Neuronal stem cell (in vitro differentiated cells): Measurements from ENCODE around the gene ZNF784.
A peak's percentile ranks its signal among the peaks of the same experiment; 100 is the strongest.

Experiments
- DNase-seq: peaks from one replicate; pipeline ENCODE4 v3.0.0-alpha.2; 2013; ENCODE audit warnings: low spot score
- H2AFZ ChIP-seq: one replicate; pipeline ENCODE4 v1.6.1; 2013; ENCODE audit warnings: mild to moderate bottlenecking, low read length, inconsistent platforms
- H2AK5ac ChIP-seq: 2 replicates; pipeline ENCODE4 v1.6.1; 2013; ENCODE audit warnings: low read depth, mild to moderate bottlenecking, inconsistent platforms, low read length, moderate library complexity, mixed read lengths
- H2BK120ac ChIP-seq: 2 replicates; pipeline ENCODE4 v1.6.1; 2013; ENCODE audit warnings: low read depth, mild to moderate bottlenecking, inconsistent platforms, low read length, moderate library complexity, mixed read lengths
- H2BK12ac ChIP-seq: one replicate; pipeline ENCODE4 v1.6.1; 2013; ENCODE audit warnings: low read length, inconsistent platforms
- H2BK15ac ChIP-seq: 2 replicates; pipeline ENCODE4 v1.6.1; 2013; ENCODE audit warnings: mild to moderate bottlenecking, low read length, inconsistent platforms, mixed read lengths
- H2BK5ac ChIP-seq: one replicate; pipeline ENCODE4 v1.6.1; 2013; ENCODE audit warnings: inconsistent platforms, mild to moderate bottlenecking, low read length, moderate library complexity
- H3K14ac ChIP-seq: one replicate; pipeline ENCODE4 v1.6.1; 2013; ENCODE audit warnings: low read length, inconsistent platforms
- H3K18ac ChIP-seq: 2 replicates; pipeline ENCODE4 v1.6.1; 2013; ENCODE audit warnings: low read length, inconsistent platforms
- H3K23ac ChIP-seq: 2 replicates; pipeline ENCODE4 v1.6.1; 2013; ENCODE audit warnings: low read depth, mild to moderate bottlenecking, mixed read lengths, low read length, inconsistent platforms; ENCODE audit not compliant: poor library complexity
- H3K27ac ChIP-seq: replicated peaks from 3 replicates; pipeline ENCODE4 v1.5.1; 2013; ENCODE audit warnings: low read length, inconsistent platforms
- H3K27me3 ChIP-seq, 3 experiments: 2 replicates each; pipeline ENCODE4 v1.6.1; 2013; ENCODE audit warnings: low read length in 3 of 3, mild to moderate bottlenecking in 2 of 3, inconsistent platforms in 1 of 3, low read depth in 1 of 3, mixed read lengths in 1 of 3, moderate library complexity in 1 of 3; ENCODE audit not compliant: control insufficient read depth in 3 of 3, insufficient read depth in 3 of 3
- H3K36me3 ChIP-seq, 2 donors: replicated peaks in 1 of 2; 2 replicates each; pipeline ENCODE4 v1.6.1; 2013; ENCODE audit warnings: low read length in 2 of 2; ENCODE audit not compliant: control insufficient read depth in 2 of 2, insufficient read depth in 2 of 2
- H3K4ac ChIP-seq: 2 replicates; pipeline ENCODE4 v1.6.1; 2013; ENCODE audit warnings: inconsistent platforms, mild to moderate bottlenecking, low read length, moderate library complexity
- H3K4me1 ChIP-seq, 2 donors: 1 replicate in 1 of 2; 2 replicates in 1 of 2; pipeline ENCODE4 v1.6.1; 2013; ENCODE audit warnings: low read length in 2 of 2, low read depth in 1 of 2; ENCODE audit not compliant: control insufficient read depth in 2 of 2, insufficient read depth in 1 of 2
- H3K4me2 ChIP-seq: one replicate; pipeline ENCODE4 v1.6.1; 2013; ENCODE audit warnings: mild to moderate bottlenecking, low read length, inconsistent platforms; ENCODE audit not compliant: insufficient read depth, poor library complexity, severe bottlenecking
- H3K4me3 ChIP-seq, 2 donors: 2 replicates each; pipeline ENCODE4 v1.5.1; 2013; ENCODE audit warnings: low read length in 2 of 2, mild to moderate bottlenecking in 2 of 2, inconsistent platforms in 1 of 2, moderate library complexity in 1 of 2
- H3K79me1 ChIP-seq: one replicate; pipeline ENCODE4 v1.6.1; 2013; ENCODE audit warnings: low read depth, mild to moderate bottlenecking, inconsistent platforms, low read length, moderate library complexity
- H3K9ac ChIP-seq: one replicate; pipeline ENCODE4 v1.6.1; 2013; ENCODE audit warnings: mild to moderate bottlenecking, low read depth, low read length, inconsistent platforms; ENCODE audit not compliant: poor library complexity
- H3K9me3 ChIP-seq, 2 donors: replicated peaks in 1 of 2; 2 replicates each; pipeline versions ENCODE3 to v1.6.1; 2013; ENCODE audit warnings: low read length in 2 of 2, mild to moderate bottlenecking in 2 of 2, inconsistent platforms in 1 of 2, low read depth in 1 of 2, mixed read lengths in 1 of 2, moderate library complexity in 1 of 2; ENCODE audit not compliant: control insufficient read depth in 2 of 2, insufficient read depth in 1 of 2
- H4K8ac ChIP-seq: one replicate; pipeline ENCODE4 v1.6.1; 2013; ENCODE audit warnings: low read depth, mild to moderate bottlenecking, inconsistent platforms, low read length, moderate library complexity
- H4K91ac ChIP-seq: one replicate; pipeline ENCODE4 v1.6.1; 2013; ENCODE audit warnings: low read length, low read depth, mild to moderate bottlenecking, inconsistent platforms; ENCODE audit not compliant: poor library complexity
- WGBS, 2 donors: extraction: QIAGEN DNeasy Blood & Tissue Kit; methylation state at CpG; one replicate each; pipeline ENCODE4 v1.1.7; 2013; ENCODE audit warnings: missing lambda C conversion rate in 2 of 2, mixed read lengths in 1 of 2; ENCODE audit not compliant: insufficient read length in 2 of 2, insufficient replicate concordance in 1 of 2; ENCODE audit errors: extremely low coverage in 2 of 2; 5-methylcytosine and 5-hydroxymethylcytosine counted together

Gene ZNF784

DNA sequence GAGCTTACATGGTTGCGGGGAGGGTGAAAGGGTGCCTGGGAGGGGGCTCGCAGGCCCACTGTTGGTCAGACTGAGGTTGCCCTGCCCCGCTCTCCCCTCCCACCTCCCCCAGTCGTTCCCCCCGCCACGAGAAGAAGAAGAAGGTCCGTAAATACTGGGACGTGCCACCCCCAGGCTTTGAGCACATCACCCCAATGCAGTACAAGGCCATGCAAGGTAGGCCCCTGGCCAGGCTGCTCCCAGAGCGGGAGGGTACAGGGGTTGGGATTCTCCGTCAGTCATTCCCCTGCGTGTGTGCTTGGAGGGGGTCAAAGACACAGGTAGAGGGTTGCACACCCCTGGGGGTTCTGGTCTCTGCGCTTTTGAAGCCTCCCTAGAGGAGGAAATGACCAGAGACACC, 36.0 kb upstream of the ZNF784 start:
- no peak overlapping the region for H2BK12ac ChIP-seq
- H2AFZ ChIP-seq: no peak overlapping the region
- H3K18ac ChIP-seq: no peak overlapping the region
- H4K91ac ChIP-seq: no peak overlapping the region
- peaks cover 45 to 95% of the 10 kb centered on the region in 2 donors for H3K36me3 ChIP-seq
- no peak overlapping the region for H3K4me3 ChIP-seq
- H3K4me1 ChIP-seq: peaks cover 11 to 12% of the 10 kb centered on the region in 2 donors
- no peak overlapping the region for H3K14ac ChIP-seq
- no peak overlapping the region for H2BK120ac ChIP-seq
- no peak overlapping the region for H3K23ac ChIP-seq
- H3K9me3 ChIP-seq: no peaks in the 10 kb centered on the region
- no peak overlapping the region for H3K4ac ChIP-seq
- H4K8ac ChIP-seq: no peak overlapping the region
- no peaks in the 10 kb centered on the region for H3K27me3 ChIP-seq
- H3K27ac ChIP-seq: no peak overlapping the region
- no peak overlapping the region for H2BK15ac ChIP-seq
- H3K9ac ChIP-seq: no peak overlapping the region
- no peak overlapping the region for H3K4me2 ChIP-seq
- H2AK5ac ChIP-seq: no peak overlapping the region
- no peak overlapping the region for H2BK5ac ChIP-seq
- H3K79me1 ChIP-seq: peaks cover 30% of the 10 kb centered on the region
- DNase-seq: no peak
- no CpG with 5 or more reads among the region's 12 CpGs for WGBS, 2 donors

DNA sequence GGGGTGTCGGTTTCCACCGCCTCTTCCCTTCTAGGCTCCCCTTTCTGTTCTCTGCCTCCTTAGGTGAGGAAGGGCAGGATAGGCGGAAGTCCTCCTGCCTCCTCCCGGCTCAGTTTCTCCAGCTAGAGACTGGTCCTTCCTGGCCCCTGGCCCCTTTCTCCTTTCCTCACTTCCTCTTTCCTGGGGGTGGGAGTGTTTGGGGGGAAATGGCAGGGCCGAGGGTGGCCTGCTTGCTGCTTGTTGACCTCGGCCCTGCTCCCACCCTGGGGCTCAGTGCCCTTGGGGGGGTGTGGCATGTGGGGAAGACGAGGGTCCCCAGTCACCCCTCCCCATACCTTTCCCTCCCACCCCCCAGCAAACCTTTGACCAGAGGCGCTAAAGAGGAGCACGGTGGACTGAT, 35.5 kb upstream of the ZNF784 start:
- H2AFZ ChIP-seq: no peak overlapping the region
- peaks cover 11 to 12% of the 10 kb centered on the region in 2 donors for H3K4me1 ChIP-seq
- no CpG with 5 or more reads among the region's 9 CpGs for WGBS, 2 donors
- H2BK120ac ChIP-seq: no peak overlapping the region
- no peaks in the 10 kb centered on the region for H3K9me3 ChIP-seq
- no peak overlapping the region for H3K4me3 ChIP-seq
- no peak overlapping the region for H3K27ac ChIP-seq
- H4K8ac ChIP-seq: no peak overlapping the region
- no peak for DNase-seq
- peaks cover 45 to 91% of the 10 kb centered on the region in 2 donors for H3K36me3 ChIP-seq
- H3K23ac ChIP-seq: no peak overlapping the region
- no peak overlapping the region for H4K91ac ChIP-seq
- H3K4me2 ChIP-seq: no peak overlapping the region
- no peak overlapping the region for H2BK12ac ChIP-seq
- H2AK5ac ChIP-seq: no peak overlapping the region
- H3K27me3 ChIP-seq: no peaks in the 10 kb centered on the region
- H3K18ac ChIP-seq: no peak overlapping the region
- no peak overlapping the region for H3K4ac ChIP-seq
- no peak overlapping the region for H2BK5ac ChIP-seq
- H3K79me1 ChIP-seq: peaks cover 33% of the 10 kb centered on the region
- H2BK15ac ChIP-seq: no peak overlapping the region
- H3K14ac ChIP-seq: no peak overlapping the region
- H3K9ac ChIP-seq: no peak overlapping the region

DNA sequence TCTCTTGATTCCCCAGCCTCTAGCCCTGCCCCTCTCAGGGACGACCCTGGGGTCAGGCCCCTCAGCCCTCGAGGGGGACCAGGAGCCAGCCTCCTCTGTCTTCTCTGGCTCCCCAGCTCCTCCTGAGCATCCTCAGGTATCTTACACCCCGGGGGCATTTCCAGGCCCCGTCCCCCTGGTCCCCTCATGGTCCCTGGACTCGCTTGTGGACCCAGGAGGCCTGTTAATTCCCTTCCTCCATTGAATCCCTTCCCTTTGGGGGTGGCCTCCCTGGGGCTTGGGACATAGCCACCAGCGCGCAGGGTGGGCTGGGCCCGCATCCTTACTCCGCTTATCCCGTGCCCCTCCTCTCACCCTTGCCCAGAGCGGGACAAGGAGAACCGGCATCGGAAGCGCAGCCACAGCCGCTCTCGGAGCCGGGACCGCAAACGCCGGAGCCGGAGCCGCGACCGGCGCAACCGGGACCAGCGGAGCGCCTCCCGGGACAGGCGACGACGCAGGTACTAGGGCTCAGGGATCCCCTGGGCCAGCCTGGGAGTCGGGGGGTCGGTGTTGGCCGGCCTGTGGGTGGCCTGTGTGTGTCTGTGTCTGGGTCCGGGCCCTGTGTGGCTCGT, 34.6 kb upstream of the ZNF784 start:
- Histone ChIP-seq H3K9me3 (no peaks in the 10 kb centered on the region), H2BK15ac (no peak overlapping the region), H3K4me3 (no peak overlapping the region), H3K79me1 (peaks cover 26% of the 10 kb centered on the region), H3K23ac (no peak overlapping the region), H4K91ac (no peak overlapping the region), H3K14ac (no peak overlapping the region), H3K27ac (peak overlapping the region; percentile 26), H3K27me3 (no peaks in the 10 kb centered on the region), H3K4ac (no peak overlapping the region), H2BK12ac (no peak overlapping the region), H2AFZ (no peak overlapping the region), H2BK120ac (no peak overlapping the region), H3K18ac (no peak overlapping the region), H2AK5ac (no peak overlapping the region), H3K9ac (peak overlapping the region; percentile 72), H3K4me1 (peaks cover 11 to 12% of the 10 kb centered on the region in 2 donors), H3K36me3 (peaks cover 40 to 82% of the 10 kb centered on the region in 2 donors), H3K4me2 (no peak overlapping the region), H4K8ac (no peak overlapping the region), H2BK5ac (no peak overlapping the region)
- no peak for DNase-seq
- WGBS, 2 donors: no CpG with 5 or more reads among the region's 37 CpGs

DNA sequence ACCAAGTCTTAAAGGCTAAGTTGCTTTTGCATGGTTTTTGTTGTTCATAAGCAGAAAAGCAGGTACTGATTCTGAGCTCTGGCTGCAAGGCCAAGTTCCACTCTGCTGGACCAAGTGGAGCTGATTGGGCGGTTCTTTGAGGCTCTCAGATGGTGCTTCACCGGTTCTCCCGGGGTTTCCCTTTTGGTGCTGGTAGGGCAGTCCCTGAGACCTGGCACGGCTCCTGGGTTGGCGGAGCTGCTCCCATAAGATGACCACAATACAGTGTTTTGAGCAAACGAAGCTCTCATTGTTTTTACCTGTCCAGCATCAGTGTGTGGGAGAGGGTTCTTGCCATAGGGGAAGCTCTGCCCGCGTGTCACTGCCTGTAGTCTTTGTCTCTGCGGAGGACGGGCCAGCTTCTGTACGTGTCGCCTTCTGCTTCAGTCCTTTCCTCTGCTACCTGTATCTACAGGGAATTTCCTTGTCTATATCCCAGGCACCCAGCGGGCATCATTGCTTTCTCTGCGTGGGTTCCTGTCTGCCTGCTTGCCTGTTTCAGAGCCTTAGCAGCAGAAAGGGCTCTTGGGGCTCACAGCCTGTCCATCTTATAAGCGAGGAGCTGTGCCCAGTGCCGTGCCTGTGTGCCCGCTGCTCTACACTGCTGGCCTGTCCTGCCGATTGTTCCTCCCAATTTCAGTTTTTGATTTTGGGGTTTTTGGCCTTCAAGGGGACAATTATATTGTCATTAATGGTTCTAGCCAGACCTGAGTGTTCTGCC, 32.8 kb upstream of the ZNF784 start:
- no peak overlapping the region for H2BK120ac ChIP-seq
- H3K14ac ChIP-seq: no peak overlapping the region
- H3K4me1 ChIP-seq: peaks cover 11 to 12% of the 10 kb centered on the region in 2 donors
- no peak overlapping the region for H3K4ac ChIP-seq
- no peak overlapping the region for H4K91ac ChIP-seq
- H4K8ac ChIP-seq: no peak overlapping the region
- no peak overlapping the region for H2BK5ac ChIP-seq
- no peak overlapping the region for H2AK5ac ChIP-seq
- H2AFZ ChIP-seq: no peak overlapping the region
- no peak for DNase-seq
- peaks cover 24 to 68% of the 10 kb centered on the region in 2 donors for H3K36me3 ChIP-seq
- H3K27ac ChIP-seq: no peak overlapping the region
- H3K18ac ChIP-seq: no peak overlapping the region
- no peaks in the 10 kb centered on the region for H3K9me3 ChIP-seq
- H3K9ac ChIP-seq: peak overlapping the region; percentile 39
- no CpG with 5 or more reads among the region's 18 CpGs for WGBS, 2 donors
- no peak overlapping the region for H3K23ac ChIP-seq
- H2BK15ac ChIP-seq: no peak overlapping the region
- H3K4me2 ChIP-seq: no peak overlapping the region
- peaks cover 13% of the 10 kb centered on the region for H3K79me1 ChIP-seq
- H3K4me3 ChIP-seq: peak overlapping the region in 1 of 2 donors; percentile 55
- H2BK12ac ChIP-seq: no peak overlapping the region
- no peaks in the 10 kb centered on the region for H3K27me3 ChIP-seq
